Breast epithelium (tissue), 4 donors: ENCODE results near the gene MIB2. TPM values are rescaled to one million over a fixed set of nuclear protein-coding genes. Genes with fewer than 3 reads are reported as not detected.

Source experiments
- DNase-seq, 2 donors: peaks; one replicate each; pipeline ENCODE4 v3.0.0-alpha.2; 2019; ENCODE audit warnings: low spot score in 2 of 2
- H3K27ac ChIP-seq, 2 donors: fragments of 200-600 bp; sonication (generic) in 1 of 2; one replicate each; pipeline ENCODE4 v1.5.1; 2016 to 2019; ENCODE audit warnings: mild to moderate bottlenecking in 1 of 2
- H3K27me3 ChIP-seq, 2 donors: fragments of 200-600 bp; sonication (generic) in 1 of 2; one replicate each; pipeline versions ENCODE4 v1.5.1 to v1.6.0; 2017 to 2019; ENCODE audit warnings: control low read depth in 1 of 2, mild to moderate bottlenecking in 1 of 2
- H3K36me3 ChIP-seq: fragments of 200-600 bp; one replicate; pipeline ENCODE4 v1.5.1; 2019
- H3K4me1 ChIP-seq, 2 donors: fragments of 200-600 bp; sonication (generic); one replicate each; pipeline ENCODE4 v1.5.1; 2016 to 2019; ENCODE audit warnings: control low read depth in 1 of 2
- H3K4me3 ChIP-seq, 3 donors: fragments of 200-600 bp; sonication (generic); 1 replicate in 2 of 3; 2 replicates in 1 of 3; pipeline ENCODE4 v1.5.1; 2016 to 2019; ENCODE audit warnings: mild to moderate bottlenecking in 3 of 3, moderate library complexity in 2 of 3
- H3K9me3 ChIP-seq, 2 donors: fragments of 200-600 bp; sonication (generic) in 1 of 2; one replicate each; pipeline ENCODE4 v1.5.1; 2016 to 2019; ENCODE audit warnings: control low read depth in 1 of 2
- POLR2A ChIP-seq: fragments of 450-650 bp; IDR thresholded peaks from one replicate; pipeline ENCODE4 v1.6.1; 2016; ENCODE audit warnings: antibody characterized with exemption, mild to moderate bottlenecking, moderate library complexity
- POLR2AphosphoS5 ChIP-seq, 3 donors: sonication (generic); formaldehyde crosslinking; IDR thresholded peaks; one replicate each; pipeline ENCODE4 v1.6.1; 2017; ENCODE audit warnings: antibody characterized with exemption in 3 of 3
- intact Hi-C: fragments of 100-400 bp; cut with DNase I; formaldehyde crosslinking; loops from one replicate; pipeline ENCODE4 v1.15.1; 2023; ENCODE audit warnings: low total_unique reads
- total RNA-seq, 3 donors: library from RNA; depleted of rRNA; stranded (reverse); fragments of >200 nt; gene quantifications; one replicate each; pipeline ENCODE4 v1.1.0, GENCODE V29; 2016
- TF ChIP-seq, protein P1 (sequence below), 3 donors: fragments of 450-650 bp; IDR thresholded peaks; one replicate each; pipeline ENCODE4 v1.5.1; 2016 to 2017; ENCODE audit warnings: antibody characterized with exemption in 3 of 3, mild to moderate bottlenecking in 3 of 3, moderate library complexity in 3 of 3

Gene MIB2
- 10 to 100 TPM; 32.0 to 69.5 (median 48.9) TPM for total RNA-seq

DNA sequence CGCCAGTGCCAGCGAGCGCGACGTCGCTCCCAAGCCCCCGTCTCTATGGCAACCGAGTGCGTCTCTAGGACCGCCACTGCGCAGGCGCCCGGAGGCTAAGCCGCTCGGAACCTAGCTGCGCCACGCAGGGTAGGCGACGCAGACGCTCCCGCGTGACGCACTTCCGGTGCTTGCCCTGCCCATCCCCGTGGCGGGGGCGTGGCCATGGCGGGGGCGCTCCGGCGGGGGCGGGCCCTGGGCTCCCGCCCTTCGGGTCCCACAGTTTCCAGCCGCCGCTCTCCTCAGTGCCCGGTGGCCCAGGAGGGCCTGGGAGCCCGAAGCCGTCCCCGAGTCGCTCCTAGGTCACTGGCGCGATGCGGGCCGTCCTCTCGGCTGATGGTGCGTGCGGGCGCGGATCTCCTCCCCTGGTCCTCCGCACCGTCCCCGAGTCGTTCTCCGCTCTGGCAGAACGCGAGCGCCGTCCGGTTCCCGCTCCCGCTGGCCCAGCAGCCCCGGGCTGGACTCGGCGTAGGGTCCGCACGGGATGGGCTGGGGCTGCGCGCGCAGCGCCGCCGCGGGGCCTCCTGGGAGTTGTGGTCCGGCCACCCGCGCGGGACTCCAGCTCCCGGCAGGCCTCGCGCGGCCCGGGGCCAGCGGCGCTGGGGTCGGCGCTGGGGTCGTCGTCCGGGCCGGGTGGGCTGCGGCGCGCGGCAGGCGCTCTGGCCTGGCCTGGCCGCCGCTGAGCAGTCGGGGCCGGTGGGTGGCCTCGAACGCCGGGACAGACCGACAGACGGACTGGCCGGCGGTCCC, at the start of gene MIB2:
Gene MIB2 (plus strand): TSS at position 245 of the 789 bp plus-strand sequence. CDS start 7,953 bp downstream, outside the sequence.
- H3K36me3 ChIP-seq: no peaks in the 10 kb centered on the region
- peaks cover 14 to 19% of the 10 kb centered on the region in 2 donors for H3K4me1 ChIP-seq
- peak within 1 kb of the TSS; percentile 96 to 100 for H3K27ac ChIP-seq
- no peaks in the 10 kb centered on the region for H3K27me3 ChIP-seq
- TF ChIP-seq, protein P1, sequence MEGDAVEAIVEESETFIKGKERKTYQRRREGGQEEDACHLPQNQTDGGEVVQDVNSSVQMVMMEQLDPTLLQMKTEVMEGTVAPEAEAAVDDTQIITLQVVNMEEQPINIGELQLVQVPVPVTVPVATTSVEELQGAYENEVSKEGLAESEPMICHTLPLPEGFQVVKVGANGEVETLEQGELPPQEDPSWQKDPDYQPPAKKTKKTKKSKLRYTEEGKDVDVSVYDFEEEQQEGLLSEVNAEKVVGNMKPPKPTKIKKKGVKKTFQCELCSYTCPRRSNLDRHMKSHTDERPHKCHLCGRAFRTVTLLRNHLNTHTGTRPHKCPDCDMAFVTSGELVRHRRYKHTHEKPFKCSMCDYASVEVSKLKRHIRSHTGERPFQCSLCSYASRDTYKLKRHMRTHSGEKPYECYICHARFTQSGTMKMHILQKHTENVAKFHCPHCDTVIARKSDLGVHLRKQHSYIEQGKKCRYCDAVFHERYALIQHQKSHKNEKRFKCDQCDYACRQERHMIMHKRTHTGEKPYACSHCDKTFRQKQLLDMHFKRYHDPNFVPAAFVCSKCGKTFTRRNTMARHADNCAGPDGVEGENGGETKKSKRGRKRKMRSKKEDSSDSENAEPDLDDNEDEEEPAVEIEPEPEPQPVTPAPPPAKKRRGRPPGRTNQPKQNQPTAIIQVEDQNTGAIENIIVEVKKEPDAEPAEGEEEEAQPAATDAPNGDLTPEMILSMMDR (IDR thresholded peaks at IDR 0.05): no peak
- TF ChIP-seq POLR2A (peak; percentile 60), POLR2AphosphoS5 (IDR thresholded peaks at IDR 0.05) (peak; percentile 87 to 92 (median 89))
- DNase-seq: peak; percentile 93 to 95
- no peaks in the 10 kb centered on the region for H3K9me3 ChIP-seq
- H3K4me3 ChIP-seq: peak within 1 kb of the TSS; percentile 75 to 97 (median 96)
- intact Hi-C loops: no loop called here

DNA sequence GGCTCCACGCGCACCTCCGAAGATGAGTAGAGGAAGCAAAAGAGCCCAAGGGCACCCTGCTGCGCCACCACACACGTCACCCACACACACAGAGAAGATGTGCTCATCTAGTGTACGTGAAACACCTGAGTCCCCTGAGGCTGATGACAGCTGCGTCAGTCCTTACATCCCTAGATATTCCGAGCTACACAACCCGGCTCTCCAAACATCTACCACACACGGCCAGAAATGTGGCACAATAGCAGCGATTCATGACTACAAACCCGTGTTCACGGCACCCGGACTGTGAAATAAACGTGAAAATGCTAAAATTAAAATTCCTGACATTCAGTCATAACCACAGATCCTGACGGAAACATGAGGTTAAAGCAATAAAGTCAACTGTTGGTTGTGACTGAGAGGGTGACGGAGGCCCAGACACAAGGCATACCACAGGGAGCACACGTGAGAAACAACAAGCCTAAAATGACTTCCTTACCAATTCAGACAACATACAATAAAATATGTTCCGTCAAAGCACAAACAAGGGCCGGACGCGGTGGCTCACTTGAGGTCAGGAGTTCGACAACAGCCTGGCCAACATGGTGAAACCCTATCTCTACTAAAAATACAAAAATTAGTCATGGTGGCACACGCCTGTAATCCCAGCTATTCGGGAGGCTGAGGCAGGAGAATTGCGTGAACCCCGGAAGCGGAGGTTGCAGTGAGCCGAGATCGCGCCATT, 48.0 kb upstream of the MIB2 start:
- no peak for DNase-seq
- no peak for TF ChIP-seq POLR2AphosphoS5 (IDR thresholded peaks at IDR 0.05)
- TF ChIP-seq POLR2A: no peak
- TF ChIP-seq, protein P1 (IDR thresholded peaks at IDR 0.05): no peak
- Histone ChIP-seq H3K27me3 (no peaks in the 10 kb centered on the region), H3K4me3 (no peak overlapping the region), H3K27ac (no peak overlapping the region), H3K36me3 (no peaks in the 10 kb centered on the region), H3K9me3 (no peaks in the 10 kb centered on the region), H3K4me1 (no peaks in the 10 kb centered on the region)
- intact Hi-C loops: no loop called here

DNA sequence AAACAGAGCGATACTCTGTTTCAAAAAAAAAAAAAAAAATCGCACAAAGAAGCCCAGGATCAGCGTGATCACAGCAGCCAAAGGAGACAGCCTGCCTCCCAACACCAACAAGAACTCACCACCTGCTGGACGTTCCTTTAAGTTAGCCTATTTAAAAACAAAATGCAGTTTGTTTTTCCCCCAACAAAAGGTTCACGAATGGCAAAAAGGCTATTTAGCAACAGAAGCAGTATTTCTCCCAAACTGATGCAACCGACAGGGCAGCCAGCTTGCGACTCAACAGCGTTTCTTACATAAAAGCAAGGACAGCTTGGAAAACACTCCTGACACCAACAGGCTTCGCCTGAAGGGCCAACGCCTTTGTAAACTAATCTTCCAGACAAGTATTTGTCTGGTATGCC, 47.4 kb upstream of the MIB2 start:
- H3K4me1 ChIP-seq: no peaks in the 10 kb centered on the region
- intact Hi-C loops: no loop called here
- no peaks in the 10 kb centered on the region for H3K36me3 ChIP-seq
- no peak for TF ChIP-seq POLR2A
- TF ChIP-seq, protein P1 (IDR thresholded peaks at IDR 0.05): no peak
- no peak for TF ChIP-seq POLR2AphosphoS5 (IDR thresholded peaks at IDR 0.05)
- no peak for DNase-seq
- H3K27me3 ChIP-seq: no peaks in the 10 kb centered on the region
- H3K4me3 ChIP-seq: no peak overlapping the region
- H3K9me3 ChIP-seq: no peaks in the 10 kb centered on the region
- no peak overlapping the region for H3K27ac ChIP-seq

DNA sequence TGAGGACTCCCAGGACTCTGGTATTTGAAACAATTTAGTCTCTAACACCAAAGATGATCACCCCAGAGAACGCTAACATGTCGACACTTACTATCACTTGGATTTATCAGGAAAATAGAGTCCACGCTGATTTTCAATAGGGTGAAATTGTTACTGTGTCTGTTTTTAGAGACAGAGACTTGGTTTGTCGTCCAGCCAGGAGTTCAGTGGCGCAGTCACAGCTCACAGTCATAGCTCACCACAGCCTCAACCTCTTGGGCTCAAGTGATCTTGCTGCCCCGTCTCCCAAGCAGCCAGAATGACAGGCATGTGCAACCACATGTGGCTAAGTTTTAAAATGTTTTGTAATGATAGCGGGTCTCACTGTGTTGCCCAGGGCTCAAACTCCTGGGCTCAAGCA, 46.0 kb upstream of the MIB2 start:
- no peak overlapping the region for H3K27ac ChIP-seq
- no peaks in the 10 kb centered on the region for H3K27me3 ChIP-seq
- no peaks in the 10 kb centered on the region for H3K36me3 ChIP-seq
- DNase-seq: no peak
- TF ChIP-seq POLR2AphosphoS5 (IDR thresholded peaks at IDR 0.05): no peak
- TF ChIP-seq, protein P1 (IDR thresholded peaks at IDR 0.05): no peak
- no peak for TF ChIP-seq POLR2A
- H3K4me3 ChIP-seq: no peak overlapping the region
- no peaks in the 10 kb centered on the region for H3K4me1 ChIP-seq
- no peaks in the 10 kb centered on the region for H3K9me3 ChIP-seq
- intact Hi-C loops: no loop called here
